Suprapubic skin (tissue), 4 donors: ENCODE results near the gene ELAVL1.
"Not testable (repeated sequence)": the region's sequence is repeated elsewhere in the genome, so short reads cannot be mapped to it uniquely, and the experiment has no call there.

Experiments used
- CTCF ChIP-seq, 2 donors: fragments of 200-600 bp in 1 of 2; fragments of 450-650 bp in 1 of 2; sonication (generic) in 1 of 2; IDR thresholded peaks; one replicate each; pipeline ENCODE4 v1.5.1; 2016 to 2019; ENCODE audit warnings: antibody characterized with exemption in 2 of 2, mild to moderate bottlenecking in 1 of 2, moderate library complexity in 1 of 2
- EP300 ChIP-seq: sonication (generic); formaldehyde crosslinking; IDR thresholded peaks from one replicate; pipeline ENCODE4 v1.6.1; 2017; ENCODE audit warnings: antibody characterized with exemption
- POLR2AphosphoS5 ChIP-seq, 3 donors: sonication (generic); formaldehyde crosslinking; IDR thresholded peaks; one replicate each; pipeline ENCODE4 v1.6.1; 2017; ENCODE audit warnings: antibody characterized with exemption in 3 of 3

- not testable (repeated sequence) for TF ChIP-seq CTCF (IDR thresholded peaks at IDR 0.05); POLR2AphosphoS5 (IDR thresholded peaks at IDR 0.05); EP300
Measured at GRCh38 chr19:8033287-8034177, 28.1 kb upstream of the ELAVL1 start.
